Central memory CD4-positive, alpha-beta T cell (primary cell): Measurements from ENCODE around the gene WNT9B.
"Not testable (repeated sequence)": the region's sequence is repeated elsewhere in the genome, so short reads cannot be mapped to it uniquely, and the experiment has no call there.

Experiments used
- DNase-seq: peaks from one replicate; pipeline ENCODE4 v3.0.0; 2022

Gene WNT9B

GRCh38 chr17:46916623-46917022, 65.2 kb downstream of the WNT9B start:
- DNase-seq, result no peak

GRCh38 chr17:46917041-46917440, 65.7 kb downstream of the WNT9B start:
- no peak for DNase-seq

- no peak for DNase-seq
Measured at GRCh38 chr17:46917516-46917915, 66.1 kb downstream of the WNT9B start.

GRCh38 chr17:46921962-46922361, 70.6 kb downstream of the WNT9B start:
- not testable (repeated sequence) for DNase-seq

- DNase-seq, result no peak
Measured at GRCh38 chr17:46922487-46922803, 71.1 kb downstream of the WNT9B start.

- peak; percentile 84 for DNase-seq
Measured at GRCh38 chr17:46922804-46923635, 71.6 kb downstream of the WNT9B start, which contains the start of gene GOSR2. Gene GOSR2 (plus strand): TSS chr17:46923160. CDS start chr17:46923193, 33 bp downstream.

- no peak for DNase-seq
Measured at GRCh38 chr17:46925185-46925868, 73.9 kb downstream of the WNT9B start.

- no peak for DNase-seq
Measured at GRCh38 chr17:46928467-46929261, 77.3 kb downstream of the WNT9B start.

GRCh38 chr17:46929413-46929812, 78.0 kb downstream of the WNT9B start:
- DNase-seq, result no peak

GRCh38 chr17:46930051-46930450, 78.7 kb downstream of the WNT9B start:
- DNase-seq, result no peak

GRCh38 chr17:46931596-46931995, 80.2 kb downstream of the WNT9B start:
- DNase-seq, result no peak

GRCh38 chr17:46935658-46936266, 84.4 kb downstream of the WNT9B start:
- no peak for DNase-seq
